GM13977 (cell line): ENCODE results near the gene GYG1.

Experiments
- DNase-seq: peaks from one replicate; pipeline ENCODE4 v3.0.0; 2012; ENCODE audit warnings: low spot score
- in situ Hi-C: fragments of 300-500 bp; cut with MboI; formaldehyde crosslinking; loops from one replicate; pipeline ENCODE4 v1.12.0; 2022; ENCODE audit warnings: low sequenced_read_pairs, low pct_unique_long_range_greater_than_20kb, mixed read lengths, inconsistent platforms; ENCODE audit not compliant: unreplicated experiment
- TF ChIP-seq, protein P1 (sequence below): IDR thresholded peaks from 2 replicates; pipeline ENCODE4 v1.5.1; 2012; ENCODE audit warnings: mild to moderate bottlenecking, control low read depth; ENCODE audit not compliant: insufficient read depth; ENCODE audit errors: extremely low read depth, missing control alignments

GYG1 gene

DNA sequence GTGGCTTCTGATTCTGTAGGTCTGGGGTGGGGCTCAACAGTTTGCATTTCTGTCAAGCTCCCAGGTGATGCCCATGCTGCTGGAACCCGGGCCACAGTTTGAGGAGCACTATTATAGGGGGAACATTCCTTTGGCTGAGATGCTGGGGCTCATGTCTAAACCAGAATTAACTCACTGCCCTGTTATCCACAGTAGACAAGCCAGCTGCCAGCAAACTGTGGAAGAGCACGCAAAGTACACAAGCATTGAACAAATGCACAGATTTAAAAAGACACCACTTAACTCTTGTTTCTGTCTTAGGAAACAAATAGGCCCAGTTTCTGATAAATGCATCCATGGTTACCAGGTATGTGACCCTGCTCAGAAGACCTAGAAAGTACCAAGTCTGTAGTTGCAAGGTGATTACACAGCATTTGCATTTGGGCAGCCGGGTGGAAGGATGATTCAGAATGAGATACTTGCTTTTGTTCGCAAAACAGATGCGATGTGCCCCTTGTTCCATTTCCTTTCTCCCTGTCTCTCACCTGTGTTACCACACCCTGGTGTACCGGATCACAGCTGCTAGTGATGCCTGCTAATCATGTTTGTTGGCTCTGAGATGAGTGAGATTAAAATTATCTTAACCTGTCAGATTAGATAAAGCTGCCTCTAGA lies 12.4 kb downstream of the GYG1 start:
- in situ Hi-C loops: no loop called here
- peak; percentile 43 for DNase-seq
- TF ChIP-seq, protein P1, sequence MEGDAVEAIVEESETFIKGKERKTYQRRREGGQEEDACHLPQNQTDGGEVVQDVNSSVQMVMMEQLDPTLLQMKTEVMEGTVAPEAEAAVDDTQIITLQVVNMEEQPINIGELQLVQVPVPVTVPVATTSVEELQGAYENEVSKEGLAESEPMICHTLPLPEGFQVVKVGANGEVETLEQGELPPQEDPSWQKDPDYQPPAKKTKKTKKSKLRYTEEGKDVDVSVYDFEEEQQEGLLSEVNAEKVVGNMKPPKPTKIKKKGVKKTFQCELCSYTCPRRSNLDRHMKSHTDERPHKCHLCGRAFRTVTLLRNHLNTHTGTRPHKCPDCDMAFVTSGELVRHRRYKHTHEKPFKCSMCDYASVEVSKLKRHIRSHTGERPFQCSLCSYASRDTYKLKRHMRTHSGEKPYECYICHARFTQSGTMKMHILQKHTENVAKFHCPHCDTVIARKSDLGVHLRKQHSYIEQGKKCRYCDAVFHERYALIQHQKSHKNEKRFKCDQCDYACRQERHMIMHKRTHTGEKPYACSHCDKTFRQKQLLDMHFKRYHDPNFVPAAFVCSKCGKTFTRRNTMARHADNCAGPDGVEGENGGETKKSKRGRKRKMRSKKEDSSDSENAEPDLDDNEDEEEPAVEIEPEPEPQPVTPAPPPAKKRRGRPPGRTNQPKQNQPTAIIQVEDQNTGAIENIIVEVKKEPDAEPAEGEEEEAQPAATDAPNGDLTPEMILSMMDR: no peak

DNA sequence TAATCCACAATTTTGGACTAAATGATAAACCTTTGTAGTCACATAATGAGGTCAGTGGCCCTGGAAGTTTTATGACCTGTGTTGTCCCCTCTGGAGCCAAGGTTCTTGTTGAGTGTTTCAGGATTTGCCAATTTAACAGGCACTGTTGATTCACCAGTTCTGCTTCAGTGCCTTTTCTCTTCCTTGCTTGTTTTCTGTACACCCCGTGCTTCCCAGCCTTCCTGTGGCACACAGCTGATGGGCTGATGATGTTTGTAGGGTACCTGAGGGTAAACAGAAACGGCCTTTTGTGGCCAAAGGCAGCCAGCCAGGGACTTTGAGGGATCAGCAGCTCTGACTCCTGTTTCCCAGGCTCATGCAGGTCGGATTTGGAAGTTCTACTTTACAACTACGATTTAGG lies 13.3 kb downstream of the GYG1 start:
- in situ Hi-C loops: no loop called here
- DNase-seq: no peak
- TF ChIP-seq, protein P1: no peak

DNA sequence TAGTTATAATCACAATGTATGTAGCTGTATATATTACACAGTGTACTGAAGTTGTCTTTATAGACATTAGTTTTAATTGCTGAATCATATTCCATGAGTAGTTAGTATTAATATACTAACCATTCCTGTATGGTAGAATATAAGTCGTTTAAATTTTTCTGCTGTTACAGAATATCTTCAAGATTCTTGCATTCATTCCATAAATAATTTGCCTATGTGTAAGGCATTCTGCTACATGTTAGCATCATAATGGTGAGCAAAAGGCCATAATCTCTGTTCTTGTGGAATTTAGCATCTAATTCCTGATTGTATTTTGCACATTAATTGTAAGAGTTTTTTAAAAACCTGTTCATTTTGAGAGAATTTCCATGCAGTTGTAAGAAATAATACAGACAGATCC lies 14.1 kb downstream of the GYG1 start:
- no peak for DNase-seq
- TF ChIP-seq, protein P1: no peak
- in situ Hi-C loops: no loop called here

DNA sequence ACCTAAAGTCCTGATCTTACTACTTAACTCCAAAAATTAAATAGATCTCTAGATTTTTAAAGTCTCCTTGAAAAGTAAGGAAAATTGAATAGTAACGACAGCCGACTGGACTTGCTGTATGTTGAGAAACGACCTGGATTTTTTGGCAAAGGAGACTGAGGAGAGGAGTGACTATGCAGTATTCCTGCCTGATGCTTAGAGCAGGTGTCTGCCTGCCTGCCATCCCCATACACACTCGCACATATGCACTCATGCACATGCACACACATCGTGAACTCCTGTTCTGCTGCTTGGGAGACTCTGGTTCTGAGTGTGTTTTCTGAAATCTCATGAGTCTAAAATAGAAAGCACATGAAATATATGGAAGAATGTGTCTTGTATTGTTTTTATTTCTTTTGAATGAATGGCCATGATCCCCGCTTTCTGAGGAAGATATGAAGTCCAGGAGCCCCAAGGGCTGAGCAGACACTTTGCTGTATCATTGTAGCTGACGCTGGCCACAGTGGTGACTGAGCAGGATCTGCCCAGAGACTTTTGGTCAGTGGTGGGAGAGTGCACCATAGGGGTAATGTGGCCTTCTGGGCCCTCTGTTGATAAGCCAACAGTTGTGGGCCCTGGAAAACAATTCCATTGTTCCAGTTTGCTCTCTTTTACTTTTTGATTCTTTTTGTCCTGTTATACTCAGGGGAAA lies 16.4 kb downstream of the GYG1 start:
- in situ Hi-C loops: no loop called here
- TF ChIP-seq, protein P1: no peak
- DNase-seq: no peak

DNA sequence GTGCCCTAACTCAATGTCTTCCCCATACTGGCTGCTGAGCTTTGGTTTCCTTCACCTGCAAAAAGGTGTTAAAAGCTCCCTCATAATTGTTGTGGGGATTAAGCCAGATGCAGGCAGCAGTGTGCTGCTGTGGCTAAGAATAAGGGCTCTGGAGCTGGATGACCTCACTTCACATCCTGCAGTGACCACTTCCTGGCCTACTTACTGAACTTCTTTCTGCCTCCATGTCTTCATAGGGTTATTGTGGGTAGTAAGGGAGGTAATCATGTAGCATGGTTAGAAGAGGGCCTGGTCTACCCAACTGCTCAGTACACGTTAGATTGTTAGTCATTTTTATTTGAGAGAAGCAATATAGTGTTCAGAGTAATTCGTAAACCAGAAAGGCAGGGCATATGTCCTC lies 18.4 kb downstream of the GYG1 start:
- no peak for DNase-seq
- in situ Hi-C loops: no loop called here
- TF ChIP-seq, protein P1: no peak

DNA sequence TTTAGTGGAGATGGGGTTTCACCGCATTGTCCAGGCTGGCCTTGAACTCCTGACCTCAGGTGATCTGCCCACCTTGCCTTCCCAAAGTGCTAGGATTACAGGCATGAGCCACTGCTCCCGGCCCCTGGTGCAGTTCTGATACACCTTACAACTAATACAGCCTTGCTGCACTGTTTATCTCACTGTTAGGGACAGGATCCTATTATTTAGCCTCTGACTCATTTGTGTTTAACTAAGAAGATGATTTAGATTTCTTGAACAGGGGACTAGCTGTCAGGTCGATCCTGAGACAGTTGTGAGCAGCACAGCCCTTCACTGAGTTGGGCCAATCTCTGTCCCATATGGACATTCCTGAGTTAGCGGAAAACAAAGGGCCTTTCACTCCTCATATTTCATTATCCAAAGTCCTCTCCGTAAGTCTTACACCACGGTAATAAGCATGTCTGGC lies 19.2 kb downstream of the GYG1 start:
- TF ChIP-seq, protein P1: no peak
- in situ Hi-C loops: no loop called here
- DNase-seq: no peak
